Activated B cell treated with CpG ODN at 0.5 μM for 24 hours (primary cell): ENCODE data around the gene SUCNR1. TPM values are rescaled to one million over a fixed set of nuclear protein-coding genes. Genes with fewer than 3 reads are reported as not detected.

Experiments used
- ATAC-seq: fragments of 200-7000 bp; cut with Tn5 transposase; one replicate; pipeline ENCODE4 v1.10.0; 2021; ENCODE audit warnings: low read depth, mild to moderate bottlenecking, moderate library complexity
- CTCF ChIA-PET: fragments of 350-600 bp; sonication (Branson Sonifier 250); formaldehyde crosslinking; loops from one replicate; lab custom pipeline; 2021; ENCODE audit warnings: antibody characterized with exemption; lab: Charles Lee
- POLR2A ChIA-PET: fragments of 350-600 bp; sonication (Branson Sonifier 250); formaldehyde crosslinking; loops from one replicate; lab custom pipeline; 2021; ENCODE audit warnings: antibody characterized with exemption; lab: Charles Lee
- DNase-seq: peaks from one replicate; pipeline ENCODE4 v3.0.0; 2022
- H3K27ac Mint-ChIP-seq: one replicate; pipeline ENCODE4 v1.8.0; 2020; ENCODE audit warnings: mixed read lengths
- H3K27me3 Mint-ChIP-seq: one replicate; pipeline ENCODE4 v1.8.0; 2021; ENCODE audit warnings: mixed read lengths
- H3K36me3 Mint-ChIP-seq: one replicate; pipeline ENCODE4 v1.8.0; 2021; ENCODE audit warnings: low read depth, mixed read lengths
- H3K4me1 Mint-ChIP-seq: one replicate; pipeline ENCODE4 v1.8.0; 2021; ENCODE audit warnings: mixed read lengths
- H3K4me3 Mint-ChIP-seq: one replicate; pipeline ENCODE4 v1.8.0; 2020; ENCODE audit warnings: mild to moderate bottlenecking, mixed read lengths
- H3K9me3 Mint-ChIP-seq: one replicate; pipeline ENCODE4 v1.8.0; 2020; ENCODE audit warnings: mixed read lengths
- intact Hi-C: fragments of 100-400 bp; cut with micrococcal nuclease; formaldehyde crosslinking; loops from one replicate; pipeline ENCODE4 v1.15.1; 2024
- total RNA-seq: library from RNA; stranded (reverse); gene quantifications from 2 replicates; pipeline ENCODE4 v1.2.3, GENCODE V29; 2022
- TF ChIP-seq, protein P1 (sequence below): fragments of 200-600 bp; IDR thresholded peaks from one replicate; pipeline ENCODE4 v1.8.0; 2022; ENCODE audit warnings: antibody characterized with exemption, mild to moderate bottlenecking

SUCNR1 gene
- total RNA-seq, 1 donor from 2014 or later: not detected

DNA sequence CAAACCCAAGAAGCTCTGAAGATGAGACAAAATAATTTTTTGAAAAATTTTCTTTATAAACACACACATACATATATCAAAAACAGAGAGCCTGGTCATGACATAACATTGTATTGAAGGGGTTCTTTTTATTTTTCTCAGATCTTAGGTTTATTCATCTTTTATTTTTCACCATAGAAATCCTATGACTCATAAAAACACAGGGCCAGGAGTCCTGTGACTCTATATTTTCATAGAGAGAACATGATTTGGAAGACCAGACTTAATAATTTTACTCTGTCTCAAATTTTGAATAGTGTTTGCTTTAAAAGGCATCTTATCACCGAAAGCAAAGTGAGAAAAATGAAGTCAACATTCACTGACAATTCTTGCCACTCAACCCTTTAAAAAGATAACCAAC, 57.7 kb downstream of the SUCNR1 start:
- no peak for DNase-seq
- intact Hi-C loops: no loop called here
- Mint-ChIP-seq H3K27me3 (peaks cover 5% of the 10 kb centered on the region), H3K9me3 (no peaks in the 10 kb centered on the region), H3K27ac (no peak overlapping the region), H3K4me3 (no peak overlapping the region), H3K36me3 (no peaks in the 10 kb centered on the region), H3K4me1 (no peaks in the 10 kb centered on the region)
- POLR2A ChIA-PET: no interaction called here
- no peak for ATAC-seq
- CTCF ChIA-PET: no interaction called here
- TF ChIP-seq, protein P1, sequence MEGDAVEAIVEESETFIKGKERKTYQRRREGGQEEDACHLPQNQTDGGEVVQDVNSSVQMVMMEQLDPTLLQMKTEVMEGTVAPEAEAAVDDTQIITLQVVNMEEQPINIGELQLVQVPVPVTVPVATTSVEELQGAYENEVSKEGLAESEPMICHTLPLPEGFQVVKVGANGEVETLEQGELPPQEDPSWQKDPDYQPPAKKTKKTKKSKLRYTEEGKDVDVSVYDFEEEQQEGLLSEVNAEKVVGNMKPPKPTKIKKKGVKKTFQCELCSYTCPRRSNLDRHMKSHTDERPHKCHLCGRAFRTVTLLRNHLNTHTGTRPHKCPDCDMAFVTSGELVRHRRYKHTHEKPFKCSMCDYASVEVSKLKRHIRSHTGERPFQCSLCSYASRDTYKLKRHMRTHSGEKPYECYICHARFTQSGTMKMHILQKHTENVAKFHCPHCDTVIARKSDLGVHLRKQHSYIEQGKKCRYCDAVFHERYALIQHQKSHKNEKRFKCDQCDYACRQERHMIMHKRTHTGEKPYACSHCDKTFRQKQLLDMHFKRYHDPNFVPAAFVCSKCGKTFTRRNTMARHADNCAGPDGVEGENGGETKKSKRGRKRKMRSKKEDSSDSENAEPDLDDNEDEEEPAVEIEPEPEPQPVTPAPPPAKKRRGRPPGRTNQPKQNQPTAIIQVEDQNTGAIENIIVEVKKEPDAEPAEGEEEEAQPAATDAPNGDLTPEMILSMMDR: no peak

DNA sequence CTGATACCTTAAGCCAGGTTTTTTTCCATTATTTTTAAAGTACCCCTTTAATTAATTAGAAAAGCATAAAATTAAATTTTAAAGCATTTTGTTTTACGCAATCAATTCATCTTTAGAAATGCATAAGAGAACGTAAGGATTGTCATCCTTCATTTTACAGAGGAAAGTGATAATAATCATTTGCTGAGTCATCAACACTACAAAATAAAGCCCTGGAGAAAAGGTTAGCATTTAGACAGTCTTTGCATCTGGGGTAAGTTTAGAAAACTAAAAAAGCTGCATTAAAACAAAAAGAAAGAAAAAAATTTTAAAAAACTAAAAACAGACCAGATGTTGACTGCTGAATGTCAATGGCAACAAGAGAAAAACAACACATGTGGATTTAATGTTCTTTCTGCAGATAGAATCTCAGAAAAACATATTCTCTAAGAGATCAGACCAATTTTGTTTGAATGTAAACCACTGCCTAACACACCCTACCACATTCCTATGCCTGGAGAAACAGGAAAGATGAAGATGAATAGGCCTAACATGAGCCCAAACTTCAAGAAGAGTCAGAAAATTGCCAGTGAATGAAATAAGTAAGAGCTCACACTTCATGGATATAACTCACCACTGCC, 59.9 kb downstream of the SUCNR1 start:
- no peaks in the 10 kb centered on the region for H3K9me3 Mint-ChIP-seq
- ChIA-PET CTCF (no interaction called here), POLR2A (no interaction called here)
- H3K27me3 Mint-ChIP-seq: peaks cover 8% of the 10 kb centered on the region
- no peak overlapping the region for H3K4me3 Mint-ChIP-seq
- no peaks in the 10 kb centered on the region for H3K36me3 Mint-ChIP-seq
- DNase-seq (no peak), ATAC-seq (no peak)
- no peak overlapping the region for H3K27ac Mint-ChIP-seq
- no peaks in the 10 kb centered on the region for H3K4me1 Mint-ChIP-seq
- intact Hi-C loops: no loop called here
- TF ChIP-seq, protein P1: no peak

Other genes with a start within 250 kb of the SUCNR1 start
- not detected in 2 replicates for gene AADACL2, start 139.7 kb upstream of the SUCNR1 start, total RNA-seq
- gene AADAC, start 59.5 kb upstream of the SUCNR1 start, total RNA-seq: not detected in 2 replicates